H1 (cell line): ENCODE data around the gene NLRP7. TPM values are rescaled to one million over a fixed set of nuclear protein-coding genes. Genes with fewer than 3 reads are reported as not detected.

Experiments used
- CTCF ChIA-PET: fragments of 300-600 bp; sonication (Branson Sonifier 250); formaldehyde crosslinking; loops from one replicate; lab custom pipeline; 2021; ENCODE audit not compliant: partially characterized antibody; lab: Charles Lee
- POLR2A ChIA-PET: fragments of 300-600 bp; sonication (Branson Sonifier 250); formaldehyde crosslinking; loops from one replicate; lab custom pipeline; 2021; ENCODE audit warnings: inconsistent platforms; ENCODE audit not compliant: partially characterized antibody; lab: Charles Lee
- DNase-seq, 2 experiments: peaks; one replicate each; pipeline versions ENCODE4 v3.0.0 to v3.0.0-alpha.2; 2010 to 2022; ENCODE audit warnings: low spot score in 2 of 2, low read depth in 1 of 2, mixed read lengths in 1 of 2
- FAIRE-seq: peaks from 2 replicates; lab custom pipeline; 2011; peaks lifted over from hg19 to GRCh38; lab: Jason Lieb, UNC
- H2AFZ ChIP-seq: 2 replicates; pipeline ENCODE4 v1.8.1; 2012; ENCODE audit warnings: low read length, inconsistent platforms
- H2AK5ac ChIP-seq: 2 replicates; pipeline ENCODE4 v1.6.1; 2013; ENCODE audit warnings: low read depth, low read length
- H2BK120ac ChIP-seq: replicated peaks from 2 replicates; pipeline ENCODE3; 2013; ENCODE audit warnings: low read depth, low read length, inconsistent platforms
- H2BK12ac ChIP-seq: 2 replicates; pipeline ENCODE4 v1.6.1; 2013; ENCODE audit warnings: low read depth, low read length
- H2BK15ac ChIP-seq: 2 replicates; pipeline ENCODE4 v1.6.1; 2013; ENCODE audit warnings: low read length
- H2BK20ac ChIP-seq: 2 replicates; pipeline ENCODE4 v1.6.1; 2013; ENCODE audit warnings: low read length
- H2BK5ac ChIP-seq: 2 replicates; pipeline ENCODE4 v1.6.1; 2013; ENCODE audit warnings: low read depth, low read length
- H3K14ac ChIP-seq: 2 replicates; pipeline ENCODE4 v1.6.1; 2013; ENCODE audit warnings: inconsistent platforms; ENCODE audit not compliant: insufficient read length
- H3K18ac ChIP-seq: 2 replicates; pipeline ENCODE4 v1.6.1; 2013; ENCODE audit warnings: low read length; ENCODE audit errors: extremely low read depth
- H3K23ac ChIP-seq: 2 replicates; pipeline ENCODE4 v1.6.1; 2013; ENCODE audit warnings: inconsistent platforms; ENCODE audit not compliant: insufficient read length
- H3K23me2 ChIP-seq: 2 replicates; pipeline ENCODE4 v1.6.1; 2013; ENCODE audit warnings: low read depth, low read length
- H3K27ac ChIP-seq: 2 replicates; pipeline ENCODE4 v1.6.1; 2011; ENCODE audit warnings: low read depth, low read length, inconsistent platforms
- H3K27me3 ChIP-seq, 4 experiments: replicated peaks in 1 of 4; 1 replicate in 1 of 4; 2 replicates in 3 of 4; pipeline versions ENCODE4 v1.6.1 to v1.8.1; 2011 to 2013; ENCODE audit warnings: low read length in 3 of 4, mild to moderate bottlenecking in 3 of 4, inconsistent platforms in 2 of 4, mixed read lengths in 2 of 4, moderate library complexity in 1 of 4; ENCODE audit not compliant: control insufficient read depth in 3 of 4, insufficient read depth in 3 of 4; ENCODE audit errors: extremely low read depth in 1 of 4
- H3K36me3 ChIP-seq, 4 experiments: 2 replicates each; pipeline versions ENCODE4 v1.6.1 to v1.8.1; 2011 to 2013; ENCODE audit warnings: mild to moderate bottlenecking in 4 of 4, low read length in 3 of 4, moderate library complexity in 2 of 4, control low read depth in 1 of 4, inconsistent platforms in 1 of 4; ENCODE audit not compliant: insufficient read depth in 4 of 4, control insufficient read depth in 2 of 4
- H3K4ac ChIP-seq: replicated peaks from 2 replicates; pipeline ENCODE3; 2013; ENCODE audit warnings: low read length, low read depth, mixed read lengths, inconsistent platforms; ENCODE audit not compliant: insufficient read length
- H3K4me1 ChIP-seq, 4 experiments: replicated peaks in 1 of 4; 1 replicate in 1 of 4; 2 replicates in 3 of 4; pipeline versions ENCODE4 v1.6.1 to v1.8.1; 2011 to 2013; ENCODE audit warnings: low read length in 3 of 4, inconsistent platforms in 2 of 4, mixed read lengths in 1 of 4; ENCODE audit not compliant: insufficient read depth in 4 of 4, control insufficient read depth in 3 of 4
- H3K4me2 ChIP-seq, 2 experiments: 2 replicates each; pipeline versions ENCODE4 v1.6.1 to v1.8.1; 2011 to 2013; ENCODE audit warnings: low read depth in 2 of 2, low read length in 2 of 2, control low read depth in 1 of 2, inconsistent platforms in 1 of 2, mild to moderate bottlenecking in 1 of 2; ENCODE audit not compliant: insufficient read depth in 1 of 2
- H3K4me3 ChIP-seq, 4 experiments: fragments of 200-600, 300-600 bp in 1 of 4; sonication (generic), shearing (Covaris generic), sonication (Bioruptor Twin) in 1 of 4; 2 replicates each; pipeline versions ENCODE4 v1.5.1 to v1.8.1; 2011 to 2016; ENCODE audit warnings: low read length in 4 of 4, low read depth in 3 of 4, control low read depth in 2 of 4, inconsistent platforms in 2 of 4, mild to moderate bottlenecking in 2 of 4, mixed read lengths in 1 of 4, moderate library complexity in 1 of 4; ENCODE audit not compliant: insufficient read depth in 2 of 4; ENCODE audit errors: extremely low read depth in 1 of 4
- H3K56ac ChIP-seq: replicated peaks from 2 replicates; pipeline ENCODE3; 2013; ENCODE audit warnings: low read depth, mild to moderate bottlenecking, mixed read lengths, low read length, inconsistent platforms; ENCODE audit not compliant: insufficient read length
- H3K79me1 ChIP-seq: 2 replicates; pipeline ENCODE4 v1.6.1; 2013; ENCODE audit warnings: low read depth, low read length, control low read depth
- H3K79me2 ChIP-seq, 2 experiments: 2 replicates each; pipeline versions ENCODE4 v1.6.1 to v1.8.1; 2012 to 2013; ENCODE audit warnings: low read length in 2 of 2, mild to moderate bottlenecking in 2 of 2, inconsistent platforms in 1 of 2; ENCODE audit not compliant: insufficient read depth in 2 of 2, control insufficient read depth in 1 of 2
- H3K9ac ChIP-seq, 4 experiments: replicated peaks in 1 of 4; 1 replicate in 1 of 4; 2 replicates in 3 of 4; pipeline versions ENCODE4 v1.6.1 to v1.8.1; 2011 to 2013; ENCODE audit warnings: low read depth in 3 of 4, low read length in 3 of 4, control low read depth in 2 of 4, mild to moderate bottlenecking in 2 of 4, moderate library complexity in 2 of 4, inconsistent platforms in 1 of 4; ENCODE audit errors: extremely low read depth in 1 of 4
- H3K9me3 ChIP-seq, 2 experiments: 2 replicates each; pipeline versions ENCODE4 v1.6.1 to v1.8.1; 2012 to 2013; ENCODE audit warnings: mild to moderate bottlenecking in 2 of 2, moderate library complexity in 2 of 2, control low read depth in 1 of 2, inconsistent platforms in 1 of 2, low read depth in 1 of 2, low read length in 1 of 2, mixed read lengths in 1 of 2; ENCODE audit not compliant: insufficient read depth in 2 of 2
- H4K20me1 ChIP-seq, 2 experiments: replicated peaks in 1 of 2; 2 replicates each; pipeline versions ENCODE3 to v1.8.1; 2011 to 2013; ENCODE audit warnings: inconsistent platforms in 2 of 2, low read length in 2 of 2, mild to moderate bottlenecking in 1 of 2; ENCODE audit not compliant: insufficient read depth in 2 of 2, control insufficient read depth in 1 of 2
- H4K5ac ChIP-seq: 2 replicates; pipeline ENCODE4 v1.6.1; 2013; ENCODE audit warnings: low read length, low read depth, mixed read lengths, inconsistent platforms; ENCODE audit not compliant: insufficient read length
- H4K8ac ChIP-seq: 2 replicates; pipeline ENCODE4 v1.8.0; 2013; ENCODE audit warnings: mild to moderate bottlenecking, moderate library complexity, low read length, inconsistent platforms; ENCODE audit not compliant: insufficient read depth; ENCODE audit errors: extremely low read depth
- H4K91ac ChIP-seq: replicated peaks from 2 replicates; pipeline ENCODE3; 2013; ENCODE audit warnings: low read length, mixed read lengths, inconsistent platforms; ENCODE audit not compliant: insufficient read length
- MAFK ChIP-seq: IDR thresholded peaks from 2 replicates; pipeline ENCODE4 v1.6.1; 2012; ENCODE audit warnings: low read depth, mild to moderate bottlenecking, improper control_type of control experiment, low read length
- WGBS, 2 experiments: shearing (Covaris generic) in 1 of 2; methylation state at CpG; one replicate each; pipeline versions ENCODE4 v1.1.6 to v1.1.7; 2013 to 2015; ENCODE audit warnings: low lambda C conversion rate in 2 of 2, mixed read lengths in 2 of 2, inconsistent platforms in 1 of 2, low coverage in 1 of 2, missing lambda C conversion rate in 1 of 2; ENCODE audit not compliant: insufficient replicate concordance in 2 of 2, insufficient coverage in 1 of 2, insufficient read length in 1 of 2; ENCODE audit errors: extremely low coverage in 1 of 2, missing lambda C conversion rate in 1 of 2; 5-methylcytosine and 5-hydroxymethylcytosine counted together
- polyA plus RNA-seq, 7 experiments: library from polyadenylated mRNA; depleted of rRNA in 3 of 7; stranded (reverse) in 5 of 7; unstranded in 2 of 7; fragments of >200 nt in 5 of 7; fragments of 200-250 nt in 2 of 7; gene quantifications; 1 replicate in 5 of 7; 2 replicates in 1 of 7; 4 replicates in 1 of 7; pipeline versions ENCODE4 v1.2.1 to v1.2.3, GENCODE V29; 2011 to 2013; ENCODE audit warnings: missing spikeins in 2 of 7, mixed read lengths in 2 of 7
- total RNA-seq: library from RNA; stranded (reverse); fragmentation: NEBNext Ultra II Directional; extraction: Animal tissue kit (Norgen Biotek cat#: 25700); gene quantifications from 2 replicates; pipeline ENCODE4 v1.2.1, GENCODE V29; 2021

The NLRP7 gene
- total and polyA plus RNA-seq, 2 of the 8 experiments (the other 6 are each of a cell fraction or from before 2014, with no cell fraction given): 0.91 to 1.2 TPM

GRCh38 chr19:54881884-54882283 lies 65.4 kb downstream of the NLRP7 start:
- H2AK5ac ChIP-seq: no peak overlapping the region
- no peaks in the 10 kb centered on the region for H4K20me1 ChIP-seq
- WGBS, 2 experiments: 79% methylated on average over 6 of the region's 6 CpGs; no CpG with 5 or more reads in 1 of the 2 experiments
- no peak overlapping the region for H3K4me3 ChIP-seq
- H2BK15ac ChIP-seq: no peak overlapping the region
- H3K18ac ChIP-seq: no peak overlapping the region; the same call in 1 of the 2 replicates
- H2BK20ac ChIP-seq: no peak overlapping the region
- H3K4me1 ChIP-seq: no peaks in the 10 kb centered on the region; a peak in 1 of 7 replicates
- H3K23ac ChIP-seq: no peak overlapping the region
- no peak overlapping the region for H2BK12ac ChIP-seq
- no peak overlapping the region for H4K8ac ChIP-seq
- CTCF ChIA-PET: interaction anchor here (0.6 to 3.0 kb wide), 42 partner anchors 9 to 1118 kb away, joined by 3 to 39 read pairs (median 4); partner anchors contain the start of genes CDC42EP5, NCR1 and RDH13
- no peaks in the 10 kb centered on the region for H3K79me1 ChIP-seq
- no peak overlapping the region for H3K56ac ChIP-seq
- H4K91ac ChIP-seq: no peak overlapping the region
- no peaks in the 10 kb centered on the region for H3K36me3 ChIP-seq
- no peak overlapping the region for H2BK120ac ChIP-seq
- H3K9ac ChIP-seq: no peak overlapping the region
- POLR2A ChIA-PET: interaction anchor here (0.6 to 1.8 kb wide), 11 partner anchors 12 to 761 kb away, joined by 3 to 7 read pairs (median 4); no protein-coding TSS in a partner anchor
- H3K9me3 ChIP-seq: no peaks in the 10 kb centered on the region; a peak in 1 of 4 replicates
- H3K27me3 ChIP-seq: peaks cover 0 to 3% (median 0%) of the 10 kb centered on the region in 4 experiments; a peak in 1 of 7 replicates
- H3K27ac ChIP-seq: no peak overlapping the region
- H2BK5ac ChIP-seq: no peak overlapping the region; the same call in 1 of the 2 replicates
- no peak overlapping the region for H3K4ac ChIP-seq
- no peak overlapping the region for H3K4me2 ChIP-seq
- no peak overlapping the region for H4K5ac ChIP-seq
- H2AFZ ChIP-seq: no peak overlapping the region
- H3K79me2 ChIP-seq: no peaks in the 10 kb centered on the region
- no peaks in the 10 kb centered on the region for H3K23me2 ChIP-seq
- no peak for TF ChIP-seq MAFK
- no peak overlapping the region for H3K14ac ChIP-seq
- DNase-seq (no peak), FAIRE-seq (no peak)
